GM18507 (cell line): Measurements from ENCODE around the gene ZNF492.
"Not testable (repeated sequence)": the region's sequence is repeated elsewhere in the genome, so short reads cannot be mapped to it uniquely, and the experiment has no call there.

Experiments used
- DNase-seq: peaks from one replicate; pipeline ENCODE4 v3.0.0; 2011; ENCODE audit warnings: low read depth; ENCODE audit not compliant: insufficient read length; ENCODE audit errors: extremely low spot score
- FAIRE-seq: peaks from 2 replicates; lab custom pipeline; 2011; peaks lifted over from hg19 to GRCh38; lab: Jason Lieb, UNC

The ZNF492 gene

GRCh38 chr19:22612316-22612715 is 21.8 kb upstream of the ZNF492 start:
- FAIRE-seq: no peak
- DNase-seq: no peak

- no peak for DNase-seq
- FAIRE-seq: no peak
Observed at GRCh38 chr19:22616659-22617058, 17.5 kb upstream of the ZNF492 start.

DNA sequence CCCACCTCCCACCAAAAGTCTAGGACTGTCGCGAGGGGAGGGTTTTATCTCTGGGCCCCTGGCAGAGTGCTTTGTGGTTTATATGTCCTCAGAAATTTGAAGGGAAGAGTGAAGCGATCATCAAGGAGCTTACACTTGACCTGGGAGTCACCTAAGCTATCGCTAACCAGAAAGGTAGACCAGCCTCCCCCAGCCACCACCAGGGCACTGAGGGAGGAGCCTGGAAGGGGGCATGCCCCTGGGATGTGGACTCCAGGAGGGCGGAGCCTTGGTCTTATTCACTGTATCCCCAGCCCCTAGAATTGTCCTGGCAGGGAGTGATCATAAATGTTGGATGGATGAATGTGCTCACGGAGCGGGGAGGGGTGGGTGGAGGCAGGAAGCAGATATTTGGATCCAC is 16.9 kb upstream of the ZNF492 start:
- not testable (repeated sequence) for DNase-seq, FAIRE-seq

DNA sequence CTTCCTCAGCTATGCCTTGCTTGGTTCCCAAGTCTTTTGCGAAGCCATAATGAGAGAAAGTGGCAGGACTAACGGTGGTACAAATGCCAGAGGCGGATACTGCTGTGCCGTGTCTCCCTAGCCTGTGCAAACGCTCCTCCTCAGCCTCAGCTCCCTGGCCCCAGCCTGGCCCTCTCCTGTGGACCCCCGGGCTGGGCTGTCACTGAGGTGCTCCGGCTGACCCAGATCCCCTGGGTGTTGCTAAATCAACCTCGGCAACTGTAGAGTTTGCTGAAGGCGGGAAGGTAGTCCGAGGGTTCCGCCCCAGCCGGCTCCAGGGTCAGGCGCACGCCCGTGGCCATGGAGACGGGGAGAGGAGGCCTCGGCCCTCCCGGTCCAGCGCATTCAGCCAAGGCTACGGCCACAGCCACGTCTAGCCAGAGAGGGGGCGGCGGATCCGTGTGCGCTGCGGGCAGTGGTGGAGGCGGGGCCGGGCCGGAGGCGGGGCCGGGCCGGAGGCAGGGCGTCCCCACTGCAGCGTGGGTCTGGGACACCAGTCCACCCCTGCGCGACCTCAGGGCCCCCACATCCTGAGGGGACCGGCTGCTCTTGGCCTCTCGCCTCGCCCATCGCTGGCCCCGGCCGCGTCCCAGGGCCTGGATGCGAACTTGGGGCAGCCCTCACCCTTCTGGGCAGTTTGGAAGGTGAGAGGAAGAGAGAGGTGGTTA is 16.4 kb upstream of the ZNF492 start:
- no peak for DNase-seq
- no peak for FAIRE-seq

DNA sequence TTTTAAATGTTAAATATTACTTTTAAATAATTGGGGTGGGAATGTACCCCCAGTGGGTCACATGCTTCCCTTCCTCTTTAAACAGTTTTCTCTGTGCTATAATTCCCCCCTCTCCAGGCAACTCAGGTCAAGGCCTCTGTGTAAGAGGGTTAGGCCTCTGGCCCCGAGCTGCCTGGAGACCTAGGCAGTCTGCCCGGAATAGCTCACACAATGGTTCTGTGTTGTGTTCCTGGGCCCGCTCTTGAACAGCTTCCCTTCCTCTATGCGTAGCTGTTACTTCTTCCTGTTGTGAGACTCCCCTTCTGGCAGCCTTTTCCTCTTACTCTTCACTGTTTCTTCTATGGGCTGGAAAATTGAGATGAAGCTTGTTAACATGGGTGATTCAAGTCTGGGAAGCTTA is 14.8 kb upstream of the ZNF492 start:
- no peak for DNase-seq
- FAIRE-seq: no peak

GRCh38 chr19:22619932-22620331 is 14.2 kb upstream of the ZNF492 start:
- no peak for FAIRE-seq
- DNase-seq: no peak

DNA sequence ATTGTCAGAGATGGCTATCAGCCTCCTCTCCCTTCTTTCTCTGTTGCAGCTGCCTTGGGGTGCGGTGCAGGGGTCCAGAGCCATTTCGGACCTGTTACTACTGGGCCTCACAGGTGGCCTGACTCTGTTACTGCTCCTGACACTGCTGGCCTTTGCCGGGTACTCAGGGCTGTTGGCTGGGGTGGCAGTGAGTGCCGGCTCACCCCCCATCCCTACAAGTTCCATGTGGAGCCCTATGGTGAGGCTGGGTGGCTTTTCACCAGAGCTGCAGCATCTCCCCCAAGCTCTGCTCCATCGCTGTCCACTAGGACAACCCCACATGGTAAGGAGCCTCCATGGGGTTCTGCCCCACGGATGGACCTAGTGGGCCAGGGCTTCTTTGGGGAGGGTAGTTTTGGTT is 13.7 kb upstream of the ZNF492 start:
- DNase-seq: no peak
- no peak for FAIRE-seq

GRCh38 chr19:22620912-22621311 is 13.2 kb upstream of the ZNF492 start:
- FAIRE-seq (no peak), DNase-seq (no peak)

DNA sequence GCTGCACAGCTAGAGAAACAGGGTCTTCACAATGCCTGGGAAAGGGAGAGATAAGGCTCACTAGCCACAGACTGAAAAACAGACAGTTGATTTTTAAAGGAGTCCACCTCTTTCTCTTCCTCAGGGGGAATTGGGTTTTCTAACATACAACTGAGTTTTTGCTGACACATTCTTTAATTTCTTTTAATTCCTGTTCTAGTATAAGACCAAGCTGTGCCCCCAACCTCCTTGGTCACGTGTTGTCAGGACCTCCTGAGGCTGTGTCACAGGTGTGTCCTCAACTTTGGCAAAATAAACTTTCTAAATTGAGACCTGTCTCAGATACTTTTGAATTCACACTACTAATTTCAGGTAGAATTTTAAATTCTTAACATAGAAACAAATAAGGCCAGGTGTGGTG is 12.1 kb upstream of the ZNF492 start:
- DNase-seq: no peak
- FAIRE-seq: no peak

DNA sequence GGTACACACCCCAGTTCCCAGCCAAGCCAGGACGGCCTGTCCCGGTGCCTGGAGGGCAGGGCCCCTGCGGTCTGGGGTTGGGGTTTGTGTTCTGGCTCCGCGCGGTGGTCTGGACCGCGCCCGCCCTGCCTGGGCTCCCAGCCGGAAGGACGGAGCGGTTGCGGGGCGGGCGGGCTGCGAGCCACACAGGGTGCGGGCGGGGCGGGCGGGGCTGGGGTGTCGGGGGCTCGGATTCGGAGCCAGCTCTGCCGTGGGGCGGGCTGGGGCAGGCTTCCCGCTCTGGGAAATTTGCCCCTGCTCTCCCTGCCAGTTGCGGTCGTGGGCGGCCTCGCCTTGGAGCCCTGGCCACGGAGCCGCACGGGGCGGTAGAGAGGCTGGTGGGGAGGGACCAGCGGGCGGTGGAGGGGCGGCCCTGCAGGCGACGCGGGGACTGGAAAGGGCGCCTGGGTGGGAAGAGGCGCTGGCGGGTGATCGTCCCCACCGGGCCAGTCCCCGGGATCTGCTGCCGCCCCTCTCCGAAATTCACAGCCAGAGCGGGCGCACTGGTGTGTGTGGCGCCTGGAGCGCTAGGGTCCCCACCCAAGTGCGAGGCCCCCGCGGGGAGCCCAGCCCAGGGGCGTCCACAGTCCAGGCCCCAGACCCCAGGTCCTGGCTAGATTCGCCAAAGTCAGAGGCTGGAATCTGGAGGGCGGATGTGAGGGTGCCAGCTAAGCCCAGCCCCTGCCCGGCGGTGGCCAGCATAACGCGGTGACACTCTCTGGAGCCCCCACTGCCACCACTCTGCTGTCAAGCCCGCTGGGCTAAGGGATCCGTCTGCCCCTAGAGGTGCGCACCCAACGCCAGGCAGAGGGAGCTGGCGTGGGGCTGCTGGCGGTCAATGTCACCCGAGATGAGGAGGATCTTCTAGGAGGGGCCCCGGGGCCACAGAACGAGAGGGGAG is 11.0 kb upstream of the ZNF492 start:
- FAIRE-seq: no peak
- DNase-seq: no peak

DNA sequence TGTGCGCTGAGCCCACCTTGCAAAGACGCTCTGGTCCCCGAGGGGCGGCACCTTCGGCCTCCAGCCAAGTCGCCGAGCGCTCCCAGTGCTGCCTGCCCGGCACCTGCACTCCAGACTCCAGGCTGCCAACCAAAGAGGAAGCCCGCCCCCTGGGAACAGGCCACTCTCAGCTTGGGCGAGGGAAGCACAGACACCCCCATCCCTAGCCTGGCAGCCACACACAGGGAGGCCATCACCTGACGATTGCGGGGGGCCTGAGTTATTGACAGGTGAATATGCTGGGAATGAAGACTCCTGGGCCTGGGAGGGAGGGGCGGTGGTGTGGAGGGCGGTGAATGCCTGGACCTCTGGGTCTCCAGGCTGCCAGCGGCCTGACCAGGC is 10.3 kb upstream of the ZNF492 start:
- no peak for DNase-seq
- no peak for FAIRE-seq

- no peak for DNase-seq
- FAIRE-seq: no peak
Observed at GRCh38 chr19:22625266-22626035, 8.7 kb upstream of the ZNF492 start.

GRCh38 chr19:22627526-22627925 is 6.6 kb upstream of the ZNF492 start:
- DNase-seq (no peak), FAIRE-seq (no peak)

DNA sequence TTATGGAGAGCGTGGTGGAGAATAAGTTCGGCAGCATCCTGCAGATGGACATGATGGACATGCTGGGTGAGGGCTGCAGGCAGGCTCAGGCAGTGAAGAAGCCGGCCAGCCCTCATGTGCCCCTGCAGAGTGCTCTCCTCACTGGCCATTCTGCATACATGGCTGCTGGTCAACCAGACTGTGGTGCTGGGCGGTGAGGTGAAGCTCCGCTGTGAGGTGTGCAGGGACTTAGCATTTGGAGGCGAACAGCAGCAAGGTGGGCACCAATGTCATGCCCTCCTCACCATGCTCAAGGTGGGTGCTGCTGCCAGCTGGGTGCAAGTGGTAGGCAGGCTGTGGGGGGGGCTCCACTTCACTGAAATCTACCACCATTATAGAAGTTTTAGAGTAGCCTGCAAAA is 5.7 kb upstream of the ZNF492 start:
- no peak for DNase-seq
- no peak for FAIRE-seq

- DNase-seq (no peak), FAIRE-seq (no peak)
Observed at GRCh38 chr19:22634450-22634827, 315 bp downstream of the ZNF492 start.

- DNase-seq, FAIRE-seq: not testable (repeated sequence)
Observed at GRCh38 chr19:22685493-22685892, 51.4 kb downstream of the ZNF492 start.

GRCh38 chr19:22702661-22703060 is 68.5 kb downstream of the ZNF492 start:
- not testable (repeated sequence) for DNase-seq, FAIRE-seq

- not testable (repeated sequence) for FAIRE-seq, DNase-seq
Observed at GRCh38 chr19:22703096-22703495, 69.0 kb downstream of the ZNF492 start.

DNA sequence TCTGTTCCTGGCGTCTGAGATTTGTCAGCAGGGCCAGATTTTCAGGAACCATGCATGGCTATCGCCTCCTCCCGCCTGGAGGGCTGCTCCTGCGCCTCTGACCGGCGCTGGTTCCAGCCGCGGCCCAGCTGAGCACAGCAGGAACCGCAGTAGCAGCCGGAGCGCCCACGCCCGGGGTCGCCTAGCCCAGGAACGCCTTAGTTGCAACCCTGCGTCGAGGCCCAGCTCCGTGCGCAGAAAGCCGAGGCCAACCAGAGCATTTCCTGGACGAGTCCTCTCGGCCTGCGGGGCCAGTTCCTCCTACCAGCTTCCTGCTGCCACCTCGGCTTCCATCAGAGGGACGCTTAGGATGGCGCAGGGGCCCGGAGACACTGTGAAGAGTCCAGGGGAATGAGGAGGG is 74.9 kb downstream of the ZNF492 start:
- no peak for FAIRE-seq
- DNase-seq: no peak
